Measurements from ENCODE around the gene SUN1. TPM values are rescaled to one million over a fixed set of nuclear protein-coding genes. Genes with fewer than 3 reads are reported as not detected.

The SUN1 gene
- total RNA-seq, 1 experiment from 2014 or later, result 158 TPM

DNA sequence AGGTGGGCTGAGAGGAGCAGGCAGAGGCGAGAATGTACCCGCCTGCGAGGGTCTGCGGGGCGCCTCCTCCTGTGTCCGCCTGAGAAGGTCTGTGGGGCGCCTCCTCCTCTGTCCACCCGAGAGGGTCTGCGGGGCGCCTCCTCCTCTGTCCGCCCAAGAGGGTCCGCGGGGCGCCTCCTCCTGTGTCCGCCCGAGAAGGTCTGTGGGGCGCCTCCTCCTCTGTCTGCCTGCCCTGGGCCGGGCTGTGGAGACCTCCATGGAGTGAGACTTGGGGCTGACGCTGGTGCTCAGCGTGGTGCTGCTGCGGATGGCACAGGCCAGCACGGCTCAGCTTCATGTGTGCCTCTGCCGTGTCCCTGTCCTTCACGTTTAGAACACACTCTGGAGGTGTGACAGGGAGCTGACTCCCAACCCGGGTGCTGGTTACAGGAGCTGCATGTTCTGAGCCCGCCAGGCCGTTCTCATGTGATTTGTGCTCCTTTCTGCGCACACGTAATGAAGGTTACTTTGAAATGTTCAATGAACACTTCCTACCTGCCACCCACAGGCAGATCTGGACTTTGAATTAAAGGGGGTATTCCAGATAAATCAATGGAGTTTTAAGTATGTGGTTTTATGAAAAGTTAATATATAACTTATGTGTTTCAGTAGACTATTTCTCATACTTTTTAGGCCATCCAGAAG lies 23.6 kb downstream of the SUN1 start:
- POLR2A ChIA-PET, result no interaction called here
- no peaks in the 10 kb centered on the region for H3K4me1 Mint-ChIP-seq
- no peaks in the 10 kb centered on the region for H3K27me3 Mint-ChIP-seq (ENCODE audit: low read depth)
- no peak overlapping the region for H3K4me3 Mint-ChIP-seq
- TF ChIP-seq ZNF671 (CRISPR knock-in tag; IDR thresholded peaks at IDR 0.05) (no peak), ZNF317 (CRISPR knock-in tag; IDR thresholded peaks at IDR 0.05; ENCODE audit: borderline replicate concordance, low read depth) (no peak), TCF7 (CRISPR knock-in tag; IDR thresholded peaks at IDR 0.05; ENCODE audit: low read depth) (no peak), ZNF263 (CRISPR knock-in tag; IDR thresholded peaks at IDR 0.05; ENCODE audit: low read depth) (no peak), TEAD1 (CRISPR knock-in tag; IDR thresholded peaks at IDR 0.05) (no peak), ZNF219 (CRISPR knock-in tag; IDR thresholded peaks at IDR 0.05; ENCODE audit: borderline replicate concordance) (no peak), ZNF121 (CRISPR knock-in tag; IDR thresholded peaks at IDR 0.05) (no peak), JAZF1 (CRISPR knock-in tag; IDR thresholded peaks at IDR 0.05) (no peak), ZBTB21 (CRISPR knock-in tag; IDR thresholded peaks at IDR 0.05; ENCODE audit: borderline replicate concordance) (no peak), FOXP1 (CRISPR knock-in tag; IDR thresholded peaks at IDR 0.05; ENCODE audit: borderline replicate concordance) (no peak), EMX1 (CRISPR knock-in tag; IDR thresholded peaks at IDR 0.05) (no peak), NFATC4 (CRISPR knock-in tag; IDR thresholded peaks at IDR 0.05) (no peak)
- TF ChIP-seq, protein P1, sequence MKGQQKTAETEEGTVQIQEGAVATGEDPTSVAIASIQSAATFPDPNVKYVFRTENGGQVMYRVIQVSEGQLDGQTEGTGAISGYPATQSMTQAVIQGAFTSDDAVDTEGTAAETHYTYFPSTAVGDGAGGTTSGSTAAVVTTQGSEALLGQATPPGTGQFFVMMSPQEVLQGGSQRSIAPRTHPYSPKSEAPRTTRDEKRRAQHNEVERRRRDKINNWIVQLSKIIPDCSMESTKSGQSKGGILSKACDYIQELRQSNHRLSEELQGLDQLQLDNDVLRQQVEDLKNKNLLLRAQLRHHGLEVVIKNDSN (CRISPR knock-in tag; IDR thresholded peaks at IDR 0.05), result no peak
- TF ChIP-seq, protein P2, sequence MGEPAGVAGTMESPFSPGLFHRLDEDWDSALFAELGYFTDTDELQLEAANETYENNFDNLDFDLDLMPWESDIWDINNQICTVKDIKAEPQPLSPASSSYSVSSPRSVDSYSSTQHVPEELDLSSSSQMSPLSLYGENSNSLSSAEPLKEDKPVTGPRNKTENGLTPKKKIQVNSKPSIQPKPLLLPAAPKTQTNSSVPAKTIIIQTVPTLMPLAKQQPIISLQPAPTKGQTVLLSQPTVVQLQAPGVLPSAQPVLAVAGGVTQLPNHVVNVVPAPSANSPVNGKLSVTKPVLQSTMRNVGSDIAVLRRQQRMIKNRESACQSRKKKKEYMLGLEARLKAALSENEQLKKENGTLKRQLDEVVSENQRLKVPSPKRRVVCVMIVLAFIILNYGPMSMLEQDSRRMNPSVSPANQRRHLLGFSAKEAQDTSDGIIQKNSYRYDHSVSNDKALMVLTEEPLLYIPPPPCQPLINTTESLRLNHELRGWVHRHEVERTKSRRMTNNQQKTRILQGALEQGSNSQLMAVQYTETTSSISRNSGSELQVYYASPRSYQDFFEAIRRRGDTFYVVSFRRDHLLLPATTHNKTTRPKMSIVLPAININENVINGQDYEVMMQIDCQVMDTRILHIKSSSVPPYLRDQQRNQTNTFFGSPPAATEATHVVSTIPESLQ (CRISPR knock-in tag; IDR thresholded peaks at IDR 0.05), result no peak
- TF ChIP-seq, protein P3, sequence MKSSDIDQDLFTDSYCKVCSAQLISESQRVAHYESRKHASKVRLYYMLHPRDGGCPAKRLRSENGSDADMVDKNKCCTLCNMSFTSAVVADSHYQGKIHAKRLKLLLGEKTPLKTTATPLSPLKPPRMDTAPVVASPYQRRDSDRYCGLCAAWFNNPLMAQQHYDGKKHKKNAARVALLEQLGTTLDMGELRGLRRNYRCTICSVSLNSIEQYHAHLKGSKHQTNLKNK (CRISPR knock-in tag; IDR thresholded peaks at IDR 0.05), result no peak
- TF ChIP-seq, protein P4, sequence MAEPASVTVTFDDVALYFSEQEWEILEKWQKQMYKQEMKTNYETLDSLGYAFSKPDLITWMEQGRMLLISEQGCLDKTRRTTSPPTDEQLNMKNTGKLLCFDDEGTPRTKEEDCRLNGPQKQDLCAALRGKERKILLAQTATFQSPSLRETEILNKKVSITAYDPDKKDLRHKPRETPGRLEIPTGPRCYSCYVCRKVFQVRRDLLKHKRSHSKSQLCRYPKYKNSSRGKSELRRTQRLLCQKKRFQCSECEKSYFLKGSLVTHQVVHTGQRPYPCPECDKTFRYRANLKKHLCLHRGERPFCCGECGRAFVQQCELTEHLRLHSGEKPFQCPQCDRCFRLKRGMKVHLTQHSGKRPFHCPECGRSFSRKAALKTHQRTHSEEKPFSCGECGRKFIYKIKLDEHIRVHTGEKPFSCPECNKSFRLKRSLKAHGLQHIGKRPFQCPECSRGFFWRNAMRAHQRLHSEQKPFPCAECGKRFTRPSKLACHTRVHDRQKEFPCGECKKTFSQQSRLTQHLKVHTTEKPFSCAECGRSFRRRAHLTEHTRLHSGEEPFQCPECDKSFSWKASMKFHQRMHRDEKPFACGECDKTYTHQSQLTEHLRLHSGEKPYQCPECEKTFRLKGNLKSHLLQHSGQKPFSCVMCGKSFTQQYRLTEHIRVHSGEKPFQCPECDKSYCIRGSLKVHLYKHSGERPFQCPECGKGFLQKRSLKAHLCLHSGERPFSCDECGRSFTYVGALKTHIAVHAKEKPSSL (CRISPR knock-in tag; conservative IDR thresholded peaks at IDR 0.05), result no peak
- no peaks in the 10 kb centered on the region for H3K9me3 Mint-ChIP-seq
- no peak overlapping the region for H3K27ac Mint-ChIP-seq
- no peak for ATAC-seq
- CTCF ChIA-PET, result no interaction called here
- DNase-seq (ENCODE audit: low spot score), result no peak
- peaks cover 81% of the 10 kb centered on the region for H3K36me3 Mint-ChIP-seq

DNA sequence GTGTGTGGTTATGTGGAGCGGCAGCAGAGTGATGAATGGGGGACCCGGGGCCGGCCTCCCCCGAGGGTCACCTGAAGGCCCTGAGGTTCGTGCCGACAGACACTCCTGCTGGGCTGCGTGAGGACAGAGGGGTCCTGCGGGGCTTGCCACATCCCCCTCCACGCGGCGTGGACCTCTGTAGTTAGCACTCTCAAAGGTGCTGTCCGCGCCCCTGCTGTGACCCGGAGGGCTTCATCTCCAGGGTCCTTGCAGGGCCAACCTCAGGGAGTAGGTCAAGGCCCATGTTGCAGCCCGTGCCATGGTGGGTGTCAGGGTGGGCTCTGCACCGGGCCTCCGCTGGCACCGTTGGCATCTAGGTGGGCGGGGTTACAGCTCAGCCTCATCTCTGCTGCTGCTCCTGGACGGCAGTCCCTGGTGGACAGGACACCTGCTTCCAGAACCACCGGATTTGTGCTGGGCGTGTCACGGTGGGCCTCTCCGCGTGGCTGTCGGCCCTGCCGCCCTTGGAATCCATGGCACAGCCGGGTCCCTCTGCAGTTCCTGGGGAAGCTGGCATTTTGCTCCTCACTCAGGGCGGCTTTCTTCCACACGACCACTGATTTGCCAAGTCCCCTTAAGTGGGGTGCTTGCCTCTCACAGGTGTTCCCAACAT lies 24.3 kb downstream of the SUN1 start:
- Mint-ChIP-seq H3K36me3 (peaks cover 83% of the 10 kb centered on the region), H3K27ac (no peak overlapping the region), H3K4me3 (no peak overlapping the region), H3K9me3 (no peaks in the 10 kb centered on the region), H3K27me3 (ENCODE audit: low read depth) (no peaks in the 10 kb centered on the region), H3K4me1 (no peaks in the 10 kb centered on the region)
- ChIA-PET CTCF (no interaction called here), POLR2A (no interaction called here)
- no peak for ATAC-seq
- DNase-seq (ENCODE audit: low spot score), result no peak
- TF ChIP-seq SOX15 (CRISPR knock-in tag; IDR thresholded peaks at IDR 0.05) (no peak), JUN (CRISPR knock-in tag; IDR thresholded peaks at IDR 0.05) (no peak), GTF2I (CRISPR knock-in tag; conservative IDR thresholded peaks at IDR 0.05) (no peak)
